ENCODE data around the gene CIT. TPM values are rescaled to one million over a fixed set of nuclear protein-coding genes. Genes with fewer than 3 reads are reported as not detected.

The CIT gene
- total and polyA plus RNA-seq, 10 of the 15 experiments (the other 5 are each of a cell fraction or from before 2014, with no cell fraction given): 1.0 to 38.2 (median 14.9) TPM

- TF ChIP-seq CHD1 (IDR thresholded peaks at IDR 0.05; ENCODE audit: low read depth, low read length) (no peak), RUNX3 (IDR thresholded peaks at IDR 0.05; ENCODE audit: low read length) (no peak)
Observed at GRCh38 chr12:119712721-119713120, 164.4 kb downstream of the CIT start (continued).

GRCh38 chr12:119711693-119712092 lies 165.4 kb downstream of the CIT start:
- no peaks in the 10 kb centered on the region for H3K27me3 ChIP-seq (replicated peaks in 1 of 2; ENCODE audit: control insufficient read depth in 2 of 2, insufficient read depth in 2 of 2, low read length in 1 of 2)
- no peak overlapping the region for H2AFZ ChIP-seq (ENCODE audit: control insufficient read depth, low read depth, low read length)
- peaks cover 16 to 23% of the 10 kb centered on the region in 2 experiments for H3K36me3 ChIP-seq (ENCODE audit: control insufficient read depth in 2 of 2, insufficient read depth in 2 of 2, low read length in 1 of 2)
- no peaks in the 10 kb centered on the region for H4K20me1 ChIP-seq (ENCODE audit: control insufficient read depth, insufficient read depth)
- ATAC-seq: no peak
- FAIRE-seq: no peak
- in situ Hi-C loops (cut with MboI): no loop called here
- no peak for TF ChIP-seq IRF5 (IDR thresholded peaks at IDR 0.05; ENCODE audit: borderline replicate concordance)
- TF ChIP-seq SMAD1 (IDR thresholded peaks at IDR 0.05; ENCODE audit: low read depth, partially characterized antibody): no peak
- no peak for TF ChIP-seq SUZ12 (IDR thresholded peaks at IDR 0.05; ENCODE audit: unreplicated experiment)
- no peak for TF ChIP-seq RCOR1 (conservative IDR thresholded peaks at IDR 0.05; ENCODE audit: low read depth, low read length)
- TF ChIP-seq HDAC6 (IDR thresholded peaks at IDR 0.05; ENCODE audit: unreplicated experiment): no peak
- TF ChIP-seq HDGF (IDR thresholded peaks at IDR 0.05): no peak
- TF ChIP-seq CBX3 (IDR thresholded peaks at IDR 0.05; ENCODE audit: borderline replicate concordance, low read depth): no peak
- ChIA-PET POLR2A (no interaction called here), CTCF (interaction anchor here (1.1 kb wide), 1 partner anchor 43 kb away, joined by 3 read pairs; the partner anchor contains the start of gene PRKAB1), RAD21 (ENCODE audit: unreplicated experiment) (no interaction called here), SMC1A (ENCODE audit: uncharacterized antibody, unreplicated experiment) (no interaction called here)
- no peak overlapping the region for H3K4me2 ChIP-seq (ENCODE audit: control insufficient read depth, insufficient read depth)
- BruUV-seq (replicated peaks): no TSS peak
- intact Hi-C loops (cut with micrococcal nuclease; ENCODE audit: unreplicated experiment): no loop called here
- H3K9me3 ChIP-seq (replicated peaks; ENCODE audit: control insufficient read depth, insufficient read depth, low read length): no peaks in the 10 kb centered on the region
- no peak overlapping the region for H3K27ac ChIP-seq (ENCODE audit: control insufficient read depth, insufficient read depth)
- H3K4me3 ChIP-seq: no peak overlapping the region
- WGBS (ENCODE audit: insufficient coverage, insufficient replicate concordance, low lambda C conversion rate, missing lambda C conversion rate): 99% methylated on average over 4 of the region's 4 CpGs
- no peaks in the 10 kb centered on the region for H3K4me1 ChIP-seq (ENCODE audit: control insufficient read depth, insufficient read depth, low read length)
- no peaks in the 10 kb centered on the region for H3K79me2 ChIP-seq (ENCODE audit: control insufficient read depth, insufficient read depth, low read length)
- no peak overlapping the region for H3K9ac ChIP-seq (ENCODE audit: control insufficient read depth, insufficient read depth, low read length)
- DNase-seq (ENCODE audit: low read depth, low spot score): no peak
